Panc1 (cell line): Measurements from ENCODE around the gene CFAP299.
"Not testable (repeated sequence)": the region's sequence is repeated elsewhere in the genome, so short reads cannot be mapped to it uniquely, and the experiment has no call there.

Experiments used
- POLR2AphosphoS5 ChIP-seq: IDR thresholded peaks from 2 replicates; pipeline ENCODE4 v1.6.1; 2012; ENCODE audit warnings: mild to moderate bottlenecking, low read depth, low read length, moderate library complexity
- SIN3A ChIP-seq: IDR thresholded peaks from 2 replicates; pipeline ENCODE4 v1.6.1; 2012; ENCODE audit warnings: low read depth, mild to moderate bottlenecking, low read length, moderate library complexity, borderline replicate concordance; ENCODE audit not compliant: insufficient read depth
- TCF7L2 ChIP-seq: IDR thresholded peaks from 2 replicates; pipeline ENCODE4 v1.6.1; 2011; ENCODE audit warnings: mild to moderate bottlenecking, low read depth, low read length, inconsistent platforms
- TF ChIP-seq, protein P1 (sequence below): fragments of 450-650 bp; IDR thresholded peaks from 2 replicates; pipeline ENCODE4 v1.5.1; 2017; ENCODE audit warnings: mild to moderate bottlenecking
- TF ChIP-seq, protein P2 (sequence below), 2 experiments: IDR thresholded peaks; 2 replicates each; pipeline ENCODE4 v1.6.1; 2011 to 2012; ENCODE audit warnings: low read depth in 2 of 2, control low read depth in 1 of 2, low read length in 1 of 2, mild to moderate bottlenecking in 1 of 2, moderate library complexity in 1 of 2; ENCODE audit not compliant: insufficient read depth in 1 of 2

GRCh38 chr4:80749558-80749957 is 414.0 kb downstream of the CFAP299 start:
- TF ChIP-seq POLR2AphosphoS5, SIN3A, TCF7L2: not testable (repeated sequence)
- TF ChIP-seq, protein P1, sequence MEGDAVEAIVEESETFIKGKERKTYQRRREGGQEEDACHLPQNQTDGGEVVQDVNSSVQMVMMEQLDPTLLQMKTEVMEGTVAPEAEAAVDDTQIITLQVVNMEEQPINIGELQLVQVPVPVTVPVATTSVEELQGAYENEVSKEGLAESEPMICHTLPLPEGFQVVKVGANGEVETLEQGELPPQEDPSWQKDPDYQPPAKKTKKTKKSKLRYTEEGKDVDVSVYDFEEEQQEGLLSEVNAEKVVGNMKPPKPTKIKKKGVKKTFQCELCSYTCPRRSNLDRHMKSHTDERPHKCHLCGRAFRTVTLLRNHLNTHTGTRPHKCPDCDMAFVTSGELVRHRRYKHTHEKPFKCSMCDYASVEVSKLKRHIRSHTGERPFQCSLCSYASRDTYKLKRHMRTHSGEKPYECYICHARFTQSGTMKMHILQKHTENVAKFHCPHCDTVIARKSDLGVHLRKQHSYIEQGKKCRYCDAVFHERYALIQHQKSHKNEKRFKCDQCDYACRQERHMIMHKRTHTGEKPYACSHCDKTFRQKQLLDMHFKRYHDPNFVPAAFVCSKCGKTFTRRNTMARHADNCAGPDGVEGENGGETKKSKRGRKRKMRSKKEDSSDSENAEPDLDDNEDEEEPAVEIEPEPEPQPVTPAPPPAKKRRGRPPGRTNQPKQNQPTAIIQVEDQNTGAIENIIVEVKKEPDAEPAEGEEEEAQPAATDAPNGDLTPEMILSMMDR, result not testable (repeated sequence)
- TF ChIP-seq, protein P2, sequence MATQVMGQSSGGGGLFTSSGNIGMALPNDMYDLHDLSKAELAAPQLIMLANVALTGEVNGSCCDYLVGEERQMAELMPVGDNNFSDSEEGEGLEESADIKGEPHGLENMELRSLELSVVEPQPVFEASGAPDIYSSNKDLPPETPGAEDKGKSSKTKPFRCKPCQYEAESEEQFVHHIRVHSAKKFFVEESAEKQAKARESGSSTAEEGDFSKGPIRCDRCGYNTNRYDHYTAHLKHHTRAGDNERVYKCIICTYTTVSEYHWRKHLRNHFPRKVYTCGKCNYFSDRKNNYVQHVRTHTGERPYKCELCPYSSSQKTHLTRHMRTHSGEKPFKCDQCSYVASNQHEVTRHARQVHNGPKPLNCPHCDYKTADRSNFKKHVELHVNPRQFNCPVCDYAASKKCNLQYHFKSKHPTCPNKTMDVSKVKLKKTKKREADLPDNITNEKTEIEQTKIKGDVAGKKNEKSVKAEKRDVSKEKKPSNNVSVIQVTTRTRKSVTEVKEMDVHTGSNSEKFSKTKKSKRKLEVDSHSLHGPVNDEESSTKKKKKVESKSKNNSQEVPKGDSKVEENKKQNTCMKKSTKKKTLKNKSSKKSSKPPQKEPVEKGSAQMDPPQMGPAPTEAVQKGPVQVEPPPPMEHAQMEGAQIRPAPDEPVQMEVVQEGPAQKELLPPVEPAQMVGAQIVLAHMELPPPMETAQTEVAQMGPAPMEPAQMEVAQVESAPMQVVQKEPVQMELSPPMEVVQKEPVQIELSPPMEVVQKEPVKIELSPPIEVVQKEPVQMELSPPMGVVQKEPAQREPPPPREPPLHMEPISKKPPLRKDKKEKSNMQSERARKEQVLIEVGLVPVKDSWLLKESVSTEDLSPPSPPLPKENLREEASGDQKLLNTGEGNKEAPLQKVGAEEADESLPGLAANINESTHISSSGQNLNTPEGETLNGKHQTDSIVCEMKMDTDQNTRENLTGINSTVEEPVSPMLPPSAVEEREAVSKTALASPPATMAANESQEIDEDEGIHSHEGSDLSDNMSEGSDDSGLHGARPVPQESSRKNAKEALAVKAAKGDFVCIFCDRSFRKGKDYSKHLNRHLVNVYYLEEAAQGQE (IDR thresholded peaks at IDR 0.05; ENCODE audit: insufficient read depth in 1 of 2, low read depth in 2 of 2, low read length in 1 of 2), result not testable (repeated sequence)
